Stimulated activated CD4-positive, alpha-beta T cell treated with anti-CD3 and anti-CD28 coated beads, Interleukin-2, amount 100 ng/mL, for 4 hours (primary cell): ENCODE results near the gene AHRR.
"Not testable (repeated sequence)": the region's sequence is repeated elsewhere in the genome, so short reads cannot be mapped to it uniquely, and the experiment has no call there.

ENCODE experiments used
- DNase-seq: peaks from one replicate; pipeline ENCODE4 v3.0.0-alpha.2; 2020; ENCODE audit warnings: low read depth

AHRR gene

GRCh38 chr5:368183-369084, 46.9 kb downstream of the AHRR start:
- no peak for DNase-seq

DNA sequence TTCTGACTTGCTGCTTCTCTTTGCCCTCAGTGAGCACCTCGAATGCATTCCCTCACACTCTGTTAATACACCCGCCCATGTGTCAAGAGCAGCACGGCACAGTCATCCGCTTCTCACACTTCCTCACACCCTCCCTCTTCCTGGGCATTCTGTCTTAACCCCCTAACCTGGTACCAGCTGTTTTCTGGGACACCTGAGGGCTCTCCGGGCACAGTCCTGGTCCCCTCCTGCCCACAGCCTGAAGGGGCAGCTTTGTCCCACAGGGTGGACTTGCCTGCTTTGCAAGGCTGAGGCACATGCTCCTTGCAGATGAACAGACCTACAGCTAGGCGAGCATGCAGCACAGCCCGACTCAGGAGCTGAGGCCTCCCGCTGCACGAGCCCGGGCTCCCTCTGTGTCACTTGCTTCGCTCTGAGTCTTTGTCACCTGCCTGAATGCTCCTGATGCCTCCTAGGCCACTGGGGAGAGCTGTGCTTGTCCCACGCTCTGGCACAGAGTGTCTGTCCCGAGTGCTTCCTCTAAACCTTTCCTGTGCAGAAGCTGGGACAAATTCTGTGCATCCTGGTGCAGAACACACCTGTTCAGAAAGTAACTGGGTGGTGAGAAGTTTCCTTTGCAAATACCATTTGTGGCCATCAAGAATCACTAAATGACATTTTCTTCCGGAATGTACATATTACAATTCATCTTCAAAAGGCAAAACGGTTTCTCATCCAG, 47.8 kb downstream of the AHRR start:
- DNase-seq, result no peak

GRCh38 chr5:369869-370236, 48.3 kb downstream of the AHRR start:
- not testable (repeated sequence) for DNase-seq

GRCh38 chr5:370311-370958, 48.9 kb downstream of the AHRR start:
- no peak for DNase-seq

DNA sequence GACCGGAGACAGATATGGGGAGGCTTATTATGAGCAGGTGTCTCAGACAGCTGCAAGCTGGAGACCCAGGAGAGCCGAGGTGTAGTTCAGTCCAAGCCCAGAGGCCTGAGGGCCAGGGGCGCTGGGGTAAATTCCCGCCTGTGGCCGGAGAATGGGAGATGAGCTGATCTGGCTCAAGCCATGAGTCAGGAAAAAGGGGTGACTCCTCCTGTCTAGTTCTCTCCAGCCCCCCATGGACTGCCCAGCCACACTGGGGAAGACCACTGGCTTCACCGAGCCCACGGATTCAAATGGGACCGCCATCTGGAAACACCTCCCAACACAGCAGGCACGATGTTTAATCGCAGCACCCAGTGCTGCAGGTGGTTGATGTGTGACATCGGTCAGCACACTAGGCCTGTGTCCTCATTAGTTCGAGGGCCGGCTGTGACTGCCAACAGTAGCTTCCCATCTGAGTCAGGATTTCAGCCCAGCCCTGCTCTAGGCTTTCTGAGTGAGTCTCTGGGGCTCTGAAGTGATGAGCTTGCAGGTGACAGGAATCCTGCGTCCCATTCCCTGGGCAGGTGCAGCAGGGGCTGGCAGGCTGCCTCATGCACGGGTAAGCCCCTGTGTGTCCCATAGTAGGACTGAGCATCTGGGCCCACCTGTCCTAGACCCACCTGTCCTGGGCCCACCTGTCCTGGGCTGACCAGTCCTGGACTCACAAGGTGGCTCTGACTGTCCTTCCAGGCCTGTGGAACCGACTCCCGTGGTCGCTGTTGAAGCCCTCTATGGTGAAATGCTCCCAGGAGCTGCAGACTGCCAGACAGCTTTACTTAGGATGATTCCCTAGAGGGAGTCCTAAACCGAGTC, 49.7 kb downstream of the AHRR start:
- DNase-seq, result no peak

GRCh38 chr5:371811-372555, 50.5 kb downstream of the AHRR start:
- no peak for DNase-seq

DNA sequence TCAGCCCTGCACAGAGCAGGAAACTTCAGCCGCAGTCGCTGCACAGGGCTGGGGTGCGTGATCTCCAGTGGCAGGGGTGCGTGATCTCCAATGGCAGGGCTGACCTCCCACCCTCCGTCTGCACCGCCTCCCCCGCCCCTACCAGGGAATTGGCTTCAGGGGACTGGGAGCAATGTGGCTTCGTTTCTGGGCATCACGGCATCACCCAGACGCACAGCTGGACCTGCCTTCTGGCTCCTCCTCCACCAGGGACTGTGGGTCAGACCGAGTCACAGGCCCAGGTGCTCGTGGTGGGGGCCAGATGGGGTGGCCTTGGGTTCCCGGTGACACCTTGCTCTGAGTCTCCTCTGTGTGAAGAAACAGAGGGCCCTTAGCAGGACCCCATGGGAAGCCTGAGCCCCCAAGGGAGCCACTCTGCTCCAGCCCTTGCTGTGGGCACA, 51.1 kb downstream of the AHRR start:
- DNase-seq, result no peak

GRCh38 chr5:372996-373709, 51.6 kb downstream of the AHRR start:
- DNase-seq, result no peak

DNA sequence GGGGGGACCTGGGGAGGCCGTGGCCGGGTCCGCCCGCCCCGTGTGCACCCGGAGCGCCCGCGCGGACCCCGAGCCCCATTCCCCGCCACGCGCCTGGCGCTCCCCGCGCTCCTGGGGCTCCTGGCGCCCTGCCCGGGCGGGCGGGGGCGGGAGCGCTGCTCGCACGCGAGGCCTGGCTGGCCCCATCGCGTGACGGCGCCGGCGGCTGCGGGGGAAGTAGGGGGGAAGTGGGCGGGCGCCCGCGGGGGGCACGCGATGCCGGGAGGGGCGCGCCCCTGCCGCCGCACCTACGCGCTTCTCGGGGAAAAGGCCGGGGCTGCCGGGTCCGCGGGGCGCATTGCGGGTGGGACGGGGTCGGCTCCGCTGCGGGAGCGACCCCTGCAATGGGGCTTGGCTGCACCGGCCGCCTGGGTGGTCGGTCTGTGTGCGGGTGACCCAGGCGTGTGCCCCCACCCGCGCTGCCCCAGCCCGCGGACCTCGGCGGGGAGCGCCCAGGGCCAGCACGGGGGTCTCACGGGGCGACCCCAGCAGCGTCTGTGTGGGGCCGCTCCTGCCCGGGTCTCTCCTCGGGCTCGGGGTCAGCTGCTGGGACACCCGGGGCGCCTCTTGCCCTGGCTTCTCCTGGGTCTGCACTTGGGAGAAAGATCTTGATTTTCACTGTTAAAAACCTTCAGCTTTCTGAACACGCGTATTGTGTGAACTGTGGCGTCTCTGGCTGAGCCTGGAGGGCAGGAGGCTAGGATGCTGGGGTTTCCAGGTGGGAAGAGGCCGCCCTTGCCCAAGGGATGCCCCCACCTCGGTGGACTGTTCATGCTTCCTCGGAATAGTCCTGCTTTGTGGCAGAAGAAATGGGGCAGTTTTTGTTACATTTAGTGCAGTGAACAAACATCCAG, 52.4 kb downstream of the AHRR start:
- DNase-seq, result peak; percentile 76

DNA sequence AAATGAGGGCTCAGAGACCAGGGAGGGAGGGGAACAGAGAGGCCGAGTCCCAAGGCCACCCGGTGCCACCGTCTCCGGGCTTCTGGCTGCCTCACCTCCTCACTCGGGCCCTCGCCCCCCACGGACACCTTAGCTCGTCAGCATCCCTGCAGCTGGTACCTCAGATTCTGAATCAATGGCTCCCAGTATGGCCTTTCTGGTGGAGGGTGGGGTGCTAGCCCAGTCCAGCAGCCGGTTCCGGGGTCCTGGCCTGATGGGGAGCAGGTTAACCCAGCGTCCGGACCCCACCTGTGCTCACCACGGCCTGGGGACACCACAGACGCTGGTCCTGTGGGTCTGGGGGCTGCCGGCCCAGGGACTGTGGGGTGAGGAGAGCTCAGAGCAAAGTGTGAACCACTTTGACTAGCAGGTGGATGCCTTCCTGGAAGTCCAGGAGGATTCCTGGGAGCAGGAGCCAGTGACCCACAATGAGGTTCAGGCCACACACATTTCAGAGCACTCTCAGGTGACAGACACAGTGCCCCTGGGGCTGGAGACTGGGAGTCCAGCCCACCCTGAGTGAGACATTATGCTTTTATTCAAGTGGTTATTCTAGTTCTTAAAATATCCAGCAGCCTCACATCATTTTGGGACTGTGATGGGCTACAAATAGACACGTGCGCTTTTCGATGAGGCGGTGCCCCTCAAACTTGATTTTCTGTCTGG, 53.3 kb downstream of the AHRR start:
- DNase-seq, result no peak

DNA sequence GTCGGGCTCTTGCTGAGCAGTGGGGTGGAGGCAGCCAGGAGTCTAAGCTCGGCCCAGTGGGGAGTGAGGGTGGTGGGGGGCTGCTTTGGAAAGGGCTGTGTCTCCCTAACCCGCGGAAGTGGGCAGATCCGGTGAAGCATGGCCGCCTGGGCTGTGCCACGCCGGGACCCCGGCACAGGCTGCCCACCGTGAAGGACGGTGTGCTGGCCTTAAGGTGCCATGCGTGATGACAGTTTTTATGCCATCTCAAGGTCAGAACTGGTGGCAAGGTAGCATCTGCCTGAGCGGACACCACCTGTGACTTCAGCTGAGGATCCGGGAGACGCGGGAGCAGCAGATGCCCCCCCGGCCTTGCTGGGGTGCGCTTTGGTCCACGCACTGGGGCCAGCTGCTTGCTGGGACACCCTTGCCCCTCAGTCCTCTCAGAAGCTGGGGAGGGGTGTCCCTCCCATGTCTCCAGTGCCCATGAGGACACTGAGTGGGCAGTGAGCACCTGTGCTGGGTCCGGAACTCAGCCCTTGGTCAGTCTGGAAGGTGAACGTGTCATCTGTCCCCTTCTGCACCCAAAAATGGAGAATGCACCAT, 53.9 kb downstream of the AHRR start:
- DNase-seq, result no peak

- DNase-seq, result no peak
Observed at GRCh38 chr5:375921-376798, 54.6 kb downstream of the AHRR start.

GRCh38 chr5:376799-377325, 55.3 kb downstream of the AHRR start:
- DNase-seq, result no peak

DNA sequence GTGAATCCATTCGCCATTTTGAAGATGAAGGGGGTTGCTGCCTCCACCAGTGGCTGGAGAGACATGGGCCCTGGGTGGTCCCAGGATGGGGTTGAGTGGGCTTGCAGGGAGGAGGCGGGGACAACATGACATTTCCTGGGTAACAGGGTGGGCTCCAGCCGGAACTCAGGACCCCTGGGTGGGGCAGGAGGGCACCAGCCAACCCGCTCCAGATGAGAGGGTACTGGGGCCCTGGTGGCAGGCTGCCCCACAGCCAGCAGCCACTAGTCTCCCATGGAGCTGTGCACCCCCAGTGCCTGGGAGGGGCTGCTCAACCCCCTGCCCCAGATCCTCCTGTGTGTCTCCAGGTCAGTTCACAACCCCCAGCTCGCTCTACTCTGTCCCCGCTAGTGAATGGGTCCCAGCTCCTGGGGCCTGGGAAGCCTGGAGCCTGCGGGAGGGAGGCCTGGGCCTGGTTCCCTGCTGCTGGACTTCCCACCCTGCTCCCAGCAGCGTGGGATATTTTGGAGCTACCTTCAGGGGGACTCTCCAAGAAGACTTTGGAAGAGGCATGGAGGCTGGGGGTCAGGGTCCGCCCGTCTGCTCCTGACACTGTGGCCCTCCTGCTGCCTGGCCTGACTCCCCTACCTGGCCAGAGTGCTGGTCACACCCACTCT, 55.9 kb downstream of the AHRR start:
- DNase-seq, result no peak

DNA sequence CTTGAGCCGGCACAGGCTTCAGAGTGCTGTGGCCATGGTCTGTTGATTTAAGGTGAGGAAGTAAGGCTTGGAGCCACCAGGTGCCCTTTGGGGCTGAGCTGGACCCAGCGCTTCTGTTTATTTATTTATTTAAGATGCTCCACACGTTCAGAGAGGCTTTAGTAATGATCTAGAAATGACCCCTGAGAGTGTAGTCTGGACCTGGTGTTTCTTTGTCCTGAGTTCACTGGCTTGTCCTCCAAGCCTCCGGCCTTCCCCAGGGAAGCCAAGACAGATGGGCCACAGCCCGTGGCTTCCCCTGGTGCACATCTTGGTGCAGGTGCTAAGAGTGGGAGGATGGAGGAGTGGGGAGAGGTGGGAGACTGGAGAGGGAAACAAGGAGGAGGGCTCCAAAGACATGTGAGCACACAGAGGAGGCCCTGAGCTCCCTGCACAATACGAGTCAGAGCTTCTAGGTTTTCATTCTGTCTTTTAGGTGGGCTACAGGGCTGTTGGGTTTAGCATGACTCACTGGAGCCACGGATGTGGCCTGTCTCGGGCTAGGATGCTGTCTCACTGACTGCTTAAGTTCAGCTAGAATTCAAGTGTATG, 56.9 kb downstream of the AHRR start:
- peak; percentile 19 for DNase-seq
